Activated naive CD4-positive, alpha-beta T cell treated with anti-CD3 and anti-CD28 coated beads, Interleukin-2, amount 50 U/mL, for 24 hours (primary cell): Measurements from ENCODE around the gene TTC23.
"Not testable (repeated sequence)": the region's sequence is repeated elsewhere in the genome, so short reads cannot be mapped to it uniquely, and the experiment has no call there.

Experiments
- H3K27ac Mint-ChIP-seq: one replicate; pipeline ENCODE4 v1.8.0; 2021; ENCODE audit warnings: mild to moderate bottlenecking, mixed read lengths
- H3K27me3 Mint-ChIP-seq: one replicate; pipeline ENCODE4 v1.8.0; 2021; ENCODE audit warnings: mixed read lengths
- H3K36me3 Mint-ChIP-seq: one replicate; pipeline ENCODE4 v1.8.0; 2021; ENCODE audit warnings: mixed read lengths
- H3K4me1 Mint-ChIP-seq: one replicate; pipeline ENCODE4 v1.8.0; 2021; ENCODE audit warnings: mixed read lengths
- H3K4me3 Mint-ChIP-seq: one replicate; pipeline ENCODE4 v1.8.0; 2021; ENCODE audit warnings: mild to moderate bottlenecking, mixed read lengths
- H3K9me3 Mint-ChIP-seq: one replicate; pipeline ENCODE4 v1.8.0; 2021; ENCODE audit warnings: mixed read lengths

The TTC23 gene

GRCh38 chr15:99228120-99228770 lies 21.1 kb downstream of the TTC23 start:
- no peaks in the 10 kb centered on the region for H3K9me3 Mint-ChIP-seq
- no peak overlapping the region for H3K27ac Mint-ChIP-seq
- H3K4me3 Mint-ChIP-seq = no peak overlapping the region
- H3K36me3 Mint-ChIP-seq = no peaks in the 10 kb centered on the region
- no peaks in the 10 kb centered on the region for H3K4me1 Mint-ChIP-seq
- H3K27me3 Mint-ChIP-seq = no peaks in the 10 kb centered on the region

DNA sequence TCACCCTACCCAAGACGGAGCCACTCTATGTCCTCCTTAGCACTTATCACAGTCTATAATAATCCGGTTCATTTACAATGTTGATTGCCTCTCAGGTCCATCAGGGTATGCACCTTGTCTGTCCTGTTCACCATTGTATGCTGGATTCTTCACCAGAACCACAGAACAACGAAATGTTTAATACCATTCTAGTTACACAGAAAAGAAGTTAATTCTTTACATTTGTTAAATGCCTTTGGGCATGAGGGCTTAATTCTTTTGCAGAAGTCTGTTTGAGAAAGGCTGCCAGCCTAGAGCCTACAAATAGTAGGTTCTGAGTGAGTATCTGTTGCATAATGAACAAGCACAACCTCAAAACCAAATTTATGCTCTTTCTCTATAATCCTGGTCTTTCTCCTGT lies 22.6 kb downstream of the TTC23 start:
- no peaks in the 10 kb centered on the region for H3K9me3 Mint-ChIP-seq
- H3K4me3 Mint-ChIP-seq = no peak overlapping the region
- H3K27ac Mint-ChIP-seq = no peak overlapping the region
- H3K27me3 Mint-ChIP-seq = no peaks in the 10 kb centered on the region
- no peaks in the 10 kb centered on the region for H3K4me1 Mint-ChIP-seq
- no peaks in the 10 kb centered on the region for H3K36me3 Mint-ChIP-seq

DNA sequence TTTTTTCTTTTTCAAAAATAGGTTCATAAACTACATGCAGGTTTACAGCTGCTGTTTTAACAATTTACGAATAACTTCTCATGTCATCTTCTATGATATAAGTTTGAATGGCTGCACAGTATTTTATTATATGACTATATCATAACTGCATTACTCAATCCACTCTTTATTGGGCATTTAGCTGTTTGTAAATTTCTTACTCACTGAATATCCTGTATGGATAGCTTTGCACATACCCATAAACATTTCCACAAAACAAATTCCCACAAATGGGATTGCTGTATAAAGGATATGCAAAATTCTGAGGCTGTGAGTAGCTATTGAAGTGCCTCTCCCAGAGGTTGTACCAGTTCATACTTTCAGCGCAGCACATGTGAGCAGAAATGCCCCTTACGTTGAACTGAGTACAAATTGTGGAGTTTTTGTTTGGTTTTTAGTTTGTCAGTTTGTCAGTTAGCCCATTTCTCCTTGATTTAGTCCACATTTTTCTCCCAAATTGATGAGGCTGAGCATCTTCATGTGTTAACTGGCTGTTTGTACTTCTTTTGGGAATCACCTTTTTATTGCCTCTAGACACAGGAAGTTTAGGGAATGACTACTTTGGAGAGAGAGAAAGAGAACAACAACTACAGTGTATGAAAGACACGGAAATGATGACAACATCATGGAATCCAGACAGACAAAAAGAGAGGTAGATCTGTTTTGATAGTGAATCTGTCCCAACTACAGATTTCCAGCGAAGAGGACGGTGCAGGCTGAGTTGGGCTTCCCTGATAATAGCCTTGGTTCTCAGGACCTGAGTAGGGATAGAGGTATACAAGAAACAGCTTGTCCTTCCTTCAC lies 24.8 kb downstream of the TTC23 start:
- Mint-ChIP-seq H3K36me3 (no peaks in the 10 kb centered on the region), H3K4me1 (no peaks in the 10 kb centered on the region), H3K4me3 (no peak overlapping the region), H3K27ac (no peak overlapping the region), H3K27me3 (no peaks in the 10 kb centered on the region), H3K9me3 (no peaks in the 10 kb centered on the region)

GRCh38 chr15:99213187-99213811 lies 36.1 kb downstream of the TTC23 start:
- no peaks in the 10 kb centered on the region for H3K4me1 Mint-ChIP-seq
- H3K27me3 Mint-ChIP-seq = no peaks in the 10 kb centered on the region
- H3K27ac Mint-ChIP-seq = no peak overlapping the region
- no peaks in the 10 kb centered on the region for H3K9me3 Mint-ChIP-seq
- no peak overlapping the region for H3K4me3 Mint-ChIP-seq
- H3K36me3 Mint-ChIP-seq = no peaks in the 10 kb centered on the region

- H3K4me3 Mint-ChIP-seq = no peak overlapping the region
- H3K4me1 Mint-ChIP-seq = no peaks in the 10 kb centered on the region
- no peaks in the 10 kb centered on the region for H3K36me3 Mint-ChIP-seq
- H3K27me3 Mint-ChIP-seq = peaks cover 2% of the 10 kb centered on the region
- no peak overlapping the region for H3K27ac Mint-ChIP-seq
- no peaks in the 10 kb centered on the region for H3K9me3 Mint-ChIP-seq
Observed at GRCh38 chr15:99212406-99212805, 37.0 kb downstream of the TTC23 start.

DNA sequence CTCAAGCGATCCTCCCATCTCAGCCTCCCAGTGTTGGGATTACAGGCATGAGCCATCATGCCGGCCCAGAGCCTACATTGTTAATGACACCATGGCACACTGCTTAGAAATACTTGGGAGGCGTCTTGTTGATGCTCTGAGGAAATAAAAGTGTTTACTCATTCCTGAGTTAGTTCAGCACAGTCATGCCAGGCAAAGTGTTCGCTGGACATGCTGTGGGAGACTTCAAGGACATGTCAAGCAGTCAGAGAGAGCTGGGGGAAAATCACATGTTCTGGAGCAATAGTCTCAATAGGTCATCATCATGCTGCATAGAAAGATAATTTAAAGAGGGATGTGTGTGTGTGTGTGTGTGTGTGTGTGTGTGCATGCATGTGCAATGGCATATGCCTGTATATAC lies 37.5 kb downstream of the TTC23 start:
- no peaks in the 10 kb centered on the region for H3K36me3 Mint-ChIP-seq

DNA sequence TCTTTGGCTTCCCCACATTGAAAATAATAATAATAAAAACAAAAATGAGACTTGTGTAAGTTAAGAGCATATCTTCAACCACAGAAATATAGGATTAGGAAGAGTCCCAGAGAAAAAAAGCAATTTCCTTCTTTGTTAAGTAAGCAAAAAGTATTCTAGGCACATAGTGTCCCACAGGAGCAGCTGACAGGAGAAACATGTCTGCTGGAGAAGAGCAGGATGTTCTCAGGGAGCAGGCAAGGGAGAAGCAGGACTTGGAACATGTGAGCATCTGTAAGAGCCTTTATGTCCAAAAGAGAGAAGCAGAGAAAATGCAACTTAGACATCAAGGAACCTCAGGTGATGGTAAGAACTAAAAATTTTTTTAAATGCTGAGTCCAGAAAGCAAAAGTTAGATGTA lies 39.0 kb downstream of the TTC23 start:
- Mint-ChIP-seq H3K4me3 (no peak overlapping the region), H3K27ac (no peak overlapping the region), H3K4me1 (no peaks in the 10 kb centered on the region), H3K36me3 (peaks cover 2% of the 10 kb centered on the region), H3K9me3 (no peaks in the 10 kb centered on the region), H3K27me3 (peaks cover 5% of the 10 kb centered on the region)

More for the DNA sequence above, 37.5 kb downstream of the TTC23 start:
- Mint-ChIP-seq H3K9me3 (no peaks in the 10 kb centered on the region), H3K27ac (no peak overlapping the region), H3K4me3 (no peak overlapping the region), H3K4me1 (no peaks in the 10 kb centered on the region), H3K27me3 (peaks cover 2% of the 10 kb centered on the region)

DNA sequence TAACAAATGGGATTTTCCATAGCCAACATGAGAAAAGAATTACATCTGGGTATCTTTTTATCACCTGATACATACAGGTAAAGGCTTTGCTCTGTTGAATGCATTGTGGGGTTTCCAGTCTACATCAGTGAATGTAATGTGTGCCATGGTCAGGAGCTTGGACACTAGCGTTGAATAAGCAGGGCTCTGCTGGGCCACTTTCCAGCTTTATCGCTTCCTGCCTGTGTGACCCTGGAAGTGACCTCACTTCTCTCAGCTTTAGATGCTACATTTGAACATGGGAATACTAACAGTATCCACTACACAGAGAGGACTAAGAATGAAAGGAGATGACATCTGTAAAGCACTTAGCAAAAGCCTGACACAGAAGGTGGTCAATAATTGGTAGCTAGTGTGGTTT lies 40.1 kb downstream of the TTC23 start:
- H3K4me1 Mint-ChIP-seq = no peaks in the 10 kb centered on the region
- peaks cover 5% of the 10 kb centered on the region for H3K27me3 Mint-ChIP-seq
- H3K27ac Mint-ChIP-seq = no peak overlapping the region
- H3K36me3 Mint-ChIP-seq = peaks cover 2% of the 10 kb centered on the region
- H3K4me3 Mint-ChIP-seq = no peak overlapping the region
- H3K9me3 Mint-ChIP-seq = no peaks in the 10 kb centered on the region

DNA sequence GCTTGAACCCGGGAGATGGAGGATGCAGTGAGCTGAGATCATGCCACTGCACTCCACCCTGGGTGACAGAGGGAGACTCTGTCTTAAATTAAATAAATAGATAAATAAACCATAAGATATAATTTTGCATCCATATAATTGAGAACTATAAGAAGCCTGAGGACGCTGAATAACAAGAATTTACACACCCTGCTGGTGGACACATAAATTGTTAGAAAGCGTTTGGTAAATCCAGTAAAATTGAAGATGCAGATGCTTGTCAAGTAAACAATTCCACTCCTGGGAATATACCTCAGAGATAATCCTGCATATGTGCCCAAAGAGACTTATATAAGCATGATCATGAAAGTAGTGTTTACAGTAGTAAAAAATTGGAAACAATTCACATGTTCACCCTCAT lies 41.7 kb downstream of the TTC23 start:
- no peaks in the 10 kb centered on the region for H3K9me3 Mint-ChIP-seq
- peaks cover 5% of the 10 kb centered on the region for H3K27me3 Mint-ChIP-seq
- no peaks in the 10 kb centered on the region for H3K4me1 Mint-ChIP-seq
- peaks cover 2% of the 10 kb centered on the region for H3K36me3 Mint-ChIP-seq
- no peak overlapping the region for H3K4me3 Mint-ChIP-seq
- H3K27ac Mint-ChIP-seq = no peak overlapping the region

GRCh38 chr15:99202176-99202552 lies 47.2 kb downstream of the TTC23 start:
- H3K9me3 Mint-ChIP-seq = no peaks in the 10 kb centered on the region
- H3K4me1 Mint-ChIP-seq = no peaks in the 10 kb centered on the region
- peaks cover 3% of the 10 kb centered on the region for H3K27me3 Mint-ChIP-seq
- H3K36me3 Mint-ChIP-seq = peaks cover 2% of the 10 kb centered on the region
- H3K27ac Mint-ChIP-seq = no peak overlapping the region
- H3K4me3 Mint-ChIP-seq = no peak overlapping the region

DNA sequence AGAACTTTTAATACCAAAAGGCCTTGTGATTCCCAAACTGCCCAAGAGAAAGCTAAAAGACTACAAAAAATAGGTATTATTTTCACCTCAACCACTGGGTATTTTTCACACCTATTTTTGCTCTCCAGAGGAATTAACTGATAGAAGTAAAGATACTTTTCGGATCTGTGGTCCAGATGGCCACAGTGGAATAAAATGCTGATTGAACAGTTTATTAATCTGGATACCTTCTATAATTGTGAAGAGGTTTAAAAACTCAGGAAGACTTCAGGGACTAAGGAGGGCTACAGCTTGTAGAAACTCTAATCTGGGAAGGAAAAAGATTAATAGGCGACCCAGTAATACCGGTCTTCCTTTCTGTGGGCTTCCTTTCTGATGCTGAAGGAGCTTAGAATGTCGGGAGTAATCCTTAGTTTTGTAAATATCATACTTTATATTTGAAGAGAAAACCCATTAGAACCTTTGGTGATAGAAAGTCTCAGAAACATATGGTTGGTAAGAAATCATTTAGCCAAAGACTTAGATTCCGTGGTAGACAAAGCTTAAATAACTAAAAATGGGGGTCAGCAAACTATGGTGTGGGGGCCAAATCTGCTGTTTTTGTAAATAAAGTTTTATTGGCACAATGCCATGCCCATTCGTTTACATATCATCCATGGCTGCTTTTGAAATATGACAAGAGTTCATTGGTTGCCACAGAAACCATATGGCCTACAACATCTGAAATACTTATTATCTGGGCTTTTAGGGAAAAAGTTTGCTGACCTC lies 47.8 kb downstream of the TTC23 start:
- H3K27ac Mint-ChIP-seq = no peak overlapping the region
- H3K27me3 Mint-ChIP-seq = peaks cover 3% of the 10 kb centered on the region
- H3K4me1 Mint-ChIP-seq = no peaks in the 10 kb centered on the region
- peaks cover 2% of the 10 kb centered on the region for H3K36me3 Mint-ChIP-seq
- H3K4me3 Mint-ChIP-seq = no peak overlapping the region
- H3K9me3 Mint-ChIP-seq = no peaks in the 10 kb centered on the region

DNA sequence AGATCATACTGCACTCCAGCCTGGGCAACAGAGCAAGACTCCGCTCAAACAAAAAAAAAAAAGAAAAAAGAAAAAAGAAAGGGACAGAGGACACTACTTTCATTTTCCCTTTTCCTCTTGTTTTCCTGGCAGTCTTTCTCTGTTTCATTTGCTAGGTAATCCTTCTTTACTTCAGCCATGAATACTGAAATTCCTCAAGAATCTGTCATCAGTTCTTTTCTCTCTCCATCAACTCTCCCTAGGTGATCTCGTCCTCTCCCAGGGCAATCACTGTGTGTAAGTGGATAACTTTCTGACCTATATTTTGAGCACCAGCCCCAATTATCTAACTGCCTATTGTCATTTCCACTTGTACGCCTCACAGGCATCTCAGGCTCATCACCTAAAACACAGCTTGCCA lies 51.5 kb downstream of the TTC23 start:
- Mint-ChIP-seq H3K9me3 (no peaks in the 10 kb centered on the region), H3K4me1 (no peaks in the 10 kb centered on the region), H3K36me3 (no peaks in the 10 kb centered on the region), H3K27me3 (no peaks in the 10 kb centered on the region), H3K4me3 (no peak overlapping the region), H3K27ac (no peak overlapping the region)

- not testable (repeated sequence) for H3K9me3 Mint-ChIP-seq, H3K27ac Mint-ChIP-seq, H3K4me3 Mint-ChIP-seq, H3K36me3 Mint-ChIP-seq, H3K4me1 Mint-ChIP-seq, H3K27me3 Mint-ChIP-seq
Observed at GRCh38 chr15:99192181-99192580, 57.2 kb downstream of the TTC23 start.

DNA sequence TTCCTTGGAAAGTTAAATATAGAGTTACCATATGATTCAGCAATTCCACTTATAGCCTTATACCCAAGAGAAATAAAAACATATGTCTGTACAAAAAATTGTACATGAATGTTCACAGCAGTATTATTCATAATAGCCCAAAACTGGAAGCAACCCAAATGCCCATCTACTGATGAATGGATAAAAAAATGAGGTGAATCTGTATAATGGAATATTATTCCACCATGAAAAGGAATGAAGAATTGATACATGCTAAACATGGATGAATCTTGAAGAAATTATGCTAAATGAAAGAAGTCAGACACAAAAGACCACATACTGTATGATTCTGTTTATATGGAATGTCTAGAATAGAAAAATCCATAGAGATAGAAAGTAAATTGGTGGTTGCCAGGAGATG lies 61.4 kb downstream of the TTC23 start:
- Mint-ChIP-seq H3K9me3 (no peaks in the 10 kb centered on the region), H3K27ac (no peak overlapping the region), H3K4me1 (no peaks in the 10 kb centered on the region), H3K4me3 (no peak overlapping the region), H3K36me3 (peaks cover 2% of the 10 kb centered on the region), H3K27me3 (peaks cover 1% of the 10 kb centered on the region)

- H3K27ac Mint-ChIP-seq = no peak overlapping the region
- H3K27me3 Mint-ChIP-seq = peaks cover 1% of the 10 kb centered on the region
- H3K36me3 Mint-ChIP-seq = no peaks in the 10 kb centered on the region
- no peaks in the 10 kb centered on the region for H3K4me1 Mint-ChIP-seq
- no peak overlapping the region for H3K4me3 Mint-ChIP-seq
- no peaks in the 10 kb centered on the region for H3K9me3 Mint-ChIP-seq
Observed at GRCh38 chr15:99185414-99186130, 63.8 kb downstream of the TTC23 start.
